ENCODE results near the gene ZNF536. TPM values are rescaled to one million over a fixed set of nuclear protein-coding genes. Genes with fewer than 3 reads are reported as not detected.

The ZNF536 gene
- total and polyA plus RNA-seq, 12 donors, result 2.3 to 10.8 (median 6.4) TPM

DNA sequence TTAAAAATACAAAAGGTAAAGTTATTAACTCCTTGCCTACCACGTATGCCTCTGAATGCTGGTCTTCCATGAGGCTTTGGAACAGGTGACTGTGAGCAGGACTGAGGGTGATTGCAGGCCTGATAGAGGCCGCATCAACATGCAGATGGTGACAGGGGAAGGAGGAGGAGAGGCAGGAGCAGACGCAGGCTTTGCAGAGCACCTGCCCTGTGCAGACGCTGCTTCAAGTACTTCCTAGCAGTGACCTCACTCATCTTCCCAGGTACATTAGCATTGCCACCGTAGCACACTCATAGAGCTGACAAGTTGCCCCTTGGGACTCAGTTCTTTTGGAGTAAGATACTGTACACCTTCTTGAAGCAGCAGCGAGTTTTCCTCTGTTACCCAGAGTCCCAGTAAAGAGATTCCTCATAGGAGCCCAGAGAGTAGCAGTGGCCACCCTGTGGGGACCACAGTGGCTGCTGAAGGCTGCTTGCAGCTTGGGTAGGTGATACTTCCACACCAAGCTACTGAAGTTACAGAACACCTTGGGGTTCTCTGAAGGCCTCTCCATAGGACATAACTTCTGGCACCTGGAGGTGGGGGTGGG lies 56.0 kb downstream of the ZNF536 start:
- H3K27me3 ChIP-seq, result no peaks in the 10 kb centered on the region
- DNase-seq, result peak in 2 of 7 donors; percentile 13 to 43
- H3K27ac ChIP-seq, result no peak overlapping the region
- WGBS, 4 donors, result 81 to 91% (median 84%) methylated on average over 6 of the region's 6 CpGs
- no peaks in the 10 kb centered on the region for H3K9me3 ChIP-seq (replicated peaks in 1 of 3)
- H3K4me1 ChIP-seq (replicated peaks in 1 of 2), result no peaks in the 10 kb centered on the region
- intact Hi-C loops (cut with DNase I), result no loop called here
- H3K36me3 ChIP-seq (replicated peaks in 1 of 2), result no peaks in the 10 kb centered on the region
- TF ChIP-seq, protein P1, sequence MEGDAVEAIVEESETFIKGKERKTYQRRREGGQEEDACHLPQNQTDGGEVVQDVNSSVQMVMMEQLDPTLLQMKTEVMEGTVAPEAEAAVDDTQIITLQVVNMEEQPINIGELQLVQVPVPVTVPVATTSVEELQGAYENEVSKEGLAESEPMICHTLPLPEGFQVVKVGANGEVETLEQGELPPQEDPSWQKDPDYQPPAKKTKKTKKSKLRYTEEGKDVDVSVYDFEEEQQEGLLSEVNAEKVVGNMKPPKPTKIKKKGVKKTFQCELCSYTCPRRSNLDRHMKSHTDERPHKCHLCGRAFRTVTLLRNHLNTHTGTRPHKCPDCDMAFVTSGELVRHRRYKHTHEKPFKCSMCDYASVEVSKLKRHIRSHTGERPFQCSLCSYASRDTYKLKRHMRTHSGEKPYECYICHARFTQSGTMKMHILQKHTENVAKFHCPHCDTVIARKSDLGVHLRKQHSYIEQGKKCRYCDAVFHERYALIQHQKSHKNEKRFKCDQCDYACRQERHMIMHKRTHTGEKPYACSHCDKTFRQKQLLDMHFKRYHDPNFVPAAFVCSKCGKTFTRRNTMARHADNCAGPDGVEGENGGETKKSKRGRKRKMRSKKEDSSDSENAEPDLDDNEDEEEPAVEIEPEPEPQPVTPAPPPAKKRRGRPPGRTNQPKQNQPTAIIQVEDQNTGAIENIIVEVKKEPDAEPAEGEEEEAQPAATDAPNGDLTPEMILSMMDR (IDR thresholded peaks at IDR 0.05), result no peak
- no peak for TF ChIP-seq POLR2A (IDR thresholded peaks at IDR 0.05)
- H3K4me3 ChIP-seq, result no peak overlapping the region

DNA sequence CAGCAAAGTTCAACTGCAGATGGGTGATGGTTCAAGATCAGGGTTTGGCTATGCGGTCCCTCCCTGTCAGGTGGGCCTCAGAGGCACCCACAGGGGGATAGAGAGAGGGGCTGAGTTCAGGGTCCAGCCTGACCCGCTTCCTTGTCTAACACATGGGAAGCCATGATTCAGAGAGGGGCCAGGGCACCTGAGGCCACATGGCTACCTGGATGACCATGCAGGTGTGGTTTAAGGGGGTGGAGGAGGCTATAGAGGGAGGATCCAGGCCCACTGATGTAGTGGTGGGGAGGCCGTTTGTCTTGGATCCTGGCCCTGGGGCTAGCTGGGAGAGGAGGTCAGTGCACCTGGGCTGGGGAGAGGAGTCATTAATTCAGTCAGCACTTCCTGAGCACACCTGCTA lies 56.7 kb downstream of the ZNF536 start:
- Histone ChIP-seq H3K27me3 (no peaks in the 10 kb centered on the region), H3K4me3 (no peak overlapping the region), H3K27ac (no peak overlapping the region), H3K9me3 (replicated peaks in 1 of 3) (no peaks in the 10 kb centered on the region), H3K4me1 (replicated peaks in 1 of 2) (no peaks in the 10 kb centered on the region), H3K36me3 (replicated peaks in 1 of 2) (no peaks in the 10 kb centered on the region)
- WGBS, 4 donors, result 84 to 94% (median 91%) methylated on average over 2 to 3 of the region's 3 CpGs
- TF ChIP-seq, protein P1 (IDR thresholded peaks at IDR 0.05), result no peak
- no peak for TF ChIP-seq POLR2A (IDR thresholded peaks at IDR 0.05)
- peak in 2 of 7 donors; percentile 2 to 38 for DNase-seq
- intact Hi-C loops (cut with DNase I), result no loop called here

DNA sequence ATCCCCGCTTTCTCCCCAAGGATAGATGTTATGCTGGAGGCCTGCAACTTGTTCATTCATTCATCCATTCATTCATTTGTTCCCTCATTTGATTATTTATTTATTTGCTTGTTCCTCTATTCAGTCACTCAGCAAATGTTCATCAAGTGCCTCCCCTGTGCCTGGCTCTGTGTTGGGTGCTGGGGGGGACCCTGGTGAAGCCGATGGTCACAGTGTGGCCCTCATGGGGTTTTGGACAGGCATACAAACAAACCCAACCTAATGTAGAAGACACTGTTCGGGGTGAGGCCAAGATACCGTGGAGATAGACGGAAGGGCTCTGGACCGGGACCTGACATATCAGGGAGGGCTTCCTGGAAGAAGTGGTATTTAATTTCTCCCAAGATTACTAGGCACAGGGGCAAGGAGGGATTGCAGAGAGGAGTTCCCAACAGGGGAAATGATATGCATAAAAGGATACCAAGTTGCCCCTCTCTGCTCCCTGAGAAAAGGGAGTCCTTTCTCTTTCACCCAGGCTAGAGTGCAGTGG lies 58.1 kb downstream of the ZNF536 start:
- Histone ChIP-seq H3K36me3 (replicated peaks in 1 of 2) (no peaks in the 10 kb centered on the region), H3K27me3 (no peaks in the 10 kb centered on the region), H3K9me3 (replicated peaks in 1 of 3) (no peaks in the 10 kb centered on the region), H3K4me1 (replicated peaks in 1 of 2) (no peaks in the 10 kb centered on the region), H3K4me3 (no peak overlapping the region), H3K27ac (no peak overlapping the region)
- DNase-seq, result peak in 2 of 7 donors; percentile 10 to 37
- 95 to 100% (median 97%) methylated on average over 6 of the region's 6 CpGs for WGBS, 4 donors
- intact Hi-C loops (cut with DNase I), result no loop called here
- TF ChIP-seq, protein P1 (IDR thresholded peaks at IDR 0.05), result no peak
- no peak for TF ChIP-seq POLR2A (IDR thresholded peaks at IDR 0.05)

DNA sequence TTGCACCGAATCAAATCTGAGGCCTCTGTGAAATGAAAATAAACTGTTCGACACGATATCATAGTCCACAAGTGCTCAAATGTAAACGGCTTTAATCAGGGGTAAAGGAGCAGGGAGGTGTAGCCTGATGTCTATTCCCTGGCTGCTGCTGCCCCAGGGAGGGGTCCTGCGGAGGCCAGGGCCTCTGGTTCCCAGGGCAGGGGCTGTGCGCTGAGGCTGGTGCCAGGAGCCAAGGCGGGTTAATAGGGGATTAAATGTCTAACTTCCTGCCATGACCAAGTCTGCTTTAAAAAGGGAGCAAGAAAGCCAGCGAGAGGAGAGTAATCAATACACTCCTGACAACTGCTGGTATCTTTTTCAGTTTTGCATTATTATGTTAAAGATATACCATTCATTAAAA lies 59.4 kb downstream of the ZNF536 start:
- Histone ChIP-seq H3K27me3 (no peaks in the 10 kb centered on the region), H3K4me3 (no peak overlapping the region), H3K36me3 (replicated peaks in 1 of 2) (no peaks in the 10 kb centered on the region), H3K27ac (no peak overlapping the region), H3K9me3 (replicated peaks in 1 of 3) (no peaks in the 10 kb centered on the region), H3K4me1 (replicated peaks in 1 of 2) (no peaks in the 10 kb centered on the region)
- no peak for TF ChIP-seq POLR2A (IDR thresholded peaks at IDR 0.05)
- TF ChIP-seq, protein P1 (IDR thresholded peaks at IDR 0.05), result no peak
- intact Hi-C loops (cut with DNase I), result no loop called here
- WGBS, 4 donors, result 81 to 93% (median 86%) methylated on average over 8 of the region's 8 CpGs
- peak in 1 of 7 donors; percentile 5 for DNase-seq
